HCT116 (cell line): ENCODE measurements around the gene FBXO21. TPM values are rescaled to one million over a fixed set of nuclear protein-coding genes. Genes with fewer than 3 reads are reported as not detected.

Source experiments
- ATAC-seq: fragments of 200-7000 bp; cut with Tn5 transposase; 2 replicates; pipeline ENCODE4 v1.9.1; 2020; ENCODE audit warnings: mild to moderate bottlenecking, moderate library complexity
- BruUV-seq: library from RNA; stranded (reverse); fragments of 400-500 nt; replicated peaks from 2 replicates; lab custom pipeline; 2021; lab: Mats Ljungman, UMichigan
- CTCF ChIA-PET: fragments of 300-600 bp; sonication (Branson Sonifier 250); formaldehyde crosslinking; loops from one replicate; lab custom pipeline; 2021; ENCODE audit warnings: antibody characterized with exemption; lab: Charles Lee
- POLR2A ChIA-PET: fragments of 300-600, 350-600 bp; sonication (Branson Sonifier 250); formaldehyde crosslinking; loops from one replicate; lab custom pipeline; 2021; ENCODE audit warnings: antibody characterized with exemption; lab: Charles Lee
- RAD21 ChIA-PET, 2 experiments: fragments of 300-600 bp; sonication (Branson Sonifier 250); formaldehyde crosslinking; loops; one replicate each; lab custom pipeline; 2023; ENCODE audit warnings: low total read pairs in 2 of 2; ENCODE audit not compliant: uncharacterized antibody in 2 of 2, unreplicated experiment in 2 of 2, low non-redundant PET in 1 of 2; lab: Charles Lee
- DNase-seq: peaks from one replicate; pipeline ENCODE4 v3.0.0-alpha.2; 2010; ENCODE audit warnings: low read depth, low spot score
- H2AFZ ChIP-seq: fragments of 200-600 bp; shearing (Covaris generic), sonication (generic); 2 replicates; pipeline ENCODE4 v1.6.1; 2017; ENCODE audit warnings: low read depth, mixed run types, mixed read lengths, antibody characterized with exemption, low read length; ENCODE audit not compliant: poor library complexity, severe bottlenecking
- H3K27ac ChIP-seq: 2 replicates; pipeline ENCODE4 v1.5.1; 2012; ENCODE audit warnings: low read depth, low read length
- H3K27me3 ChIP-seq: fragments of 200-600 bp; sonication (generic); 2 replicates; pipeline ENCODE4 v1.6.1; 2016; ENCODE audit warnings: mixed run types, low read length, mixed read lengths; ENCODE audit not compliant: insufficient read depth
- H3K36me3 ChIP-seq, 2 experiments: fragments of 200-500 bp in 1 of 2; fragments of 200-600 bp in 1 of 2; sonication (Bioruptor generic) in 1 of 2; sonication (generic) in 1 of 2; 2 replicates each; pipeline versions ENCODE4 v1.5.1 to v1.6.1; 2014 to 2016; ENCODE audit warnings: low read length in 2 of 2, inconsistent platforms in 1 of 2, mixed read lengths in 1 of 2, mixed run types in 1 of 2; ENCODE audit not compliant: insufficient read depth in 2 of 2, control insufficient read depth in 1 of 2
- H3K4me1 ChIP-seq, 2 experiments: fragments of 200-600 bp in 1 of 2; sonication (generic) in 1 of 2; 2 replicates each; pipeline versions ENCODE4 v1.5.1 to v1.6.1; 2012 to 2017; ENCODE audit warnings: low read length in 2 of 2, inconsistent platforms in 1 of 2, mild to moderate bottlenecking in 1 of 2, mixed read lengths in 1 of 2, mixed run types in 1 of 2, moderate library complexity in 1 of 2; ENCODE audit not compliant: insufficient read depth in 2 of 2, control insufficient read depth in 1 of 2
- H3K4me2 ChIP-seq: fragments of 200-600 bp; sonication (generic); 2 replicates; pipeline ENCODE4 v1.6.1; 2017; ENCODE audit warnings: mixed run types, low read length, mixed read lengths
- H3K4me3 ChIP-seq, 2 experiments: fragments of 200-600 bp in 1 of 2; sonication (generic) in 1 of 2; replicated peaks in 1 of 2; 2 replicates each; pipeline ENCODE4 v1.5.1; 2011 to 2016; ENCODE audit warnings: low read length in 2 of 2, control low read depth in 1 of 2, low read depth in 1 of 2, mild to moderate bottlenecking in 1 of 2, mixed read lengths in 1 of 2, mixed run types in 1 of 2
- H3K79me2 ChIP-seq: fragments of 200-600 bp; sonication (generic); 2 replicates; pipeline ENCODE4 v1.6.1; 2017; ENCODE audit warnings: mild to moderate bottlenecking, mixed run types, low read length, moderate library complexity, mixed read lengths; ENCODE audit not compliant: insufficient read depth
- H3K9ac ChIP-seq: fragments of 200-600 bp; sonication (generic); 2 replicates; pipeline ENCODE4 v1.6.1; 2016; ENCODE audit warnings: low read length, mixed read lengths
- H3K9me2 ChIP-seq: fragments of 200-600 bp; sonication (generic), shearing (Covaris generic); 2 replicates; pipeline ENCODE4 v1.6.1; 2017; ENCODE audit warnings: mixed run types, mild to moderate bottlenecking, moderate library complexity; ENCODE audit not compliant: insufficient read depth
- H3K9me3 ChIP-seq, 2 experiments: fragments of 200-500 bp in 1 of 2; fragments of 200-600 bp in 1 of 2; sonication (Bioruptor generic) in 1 of 2; sonication (generic) in 1 of 2; 2 replicates each; pipeline ENCODE4 v1.6.1; 2014 to 2017; ENCODE audit warnings: low read length in 2 of 2, mixed read lengths in 2 of 2, inconsistent platforms in 1 of 2, low read depth in 1 of 2, mild to moderate bottlenecking in 1 of 2, mixed run types in 1 of 2, moderate library complexity in 1 of 2; ENCODE audit not compliant: control insufficient read depth in 1 of 2, insufficient read depth in 1 of 2
- H4K20me1 ChIP-seq: fragments of 200-600 bp; sonication (generic), shearing (Covaris generic); 2 replicates; pipeline ENCODE4 v1.6.1; 2017; ENCODE audit warnings: mixed run types, mild to moderate bottlenecking, moderate library complexity; ENCODE audit not compliant: insufficient read depth
- ATF3 ChIP-seq: IDR thresholded peaks from 2 replicates; pipeline ENCODE4 v1.6.1; 2012
- EZH2 ChIP-seq: fragments of 200-600 bp; sonication (generic); IDR thresholded peaks from 2 replicates; pipeline ENCODE4 v1.6.1; 2017; ENCODE audit warnings: antibody characterized with exemption, mixed run types
- JUND ChIP-seq: IDR thresholded peaks from 2 replicates; pipeline ENCODE4 v1.6.1; 2012
- POLR2A ChIP-seq: IDR thresholded peaks from 2 replicates; pipeline ENCODE4 v1.7.0; 2011; ENCODE audit warnings: borderline replicate concordance; ENCODE audit not compliant: insufficient read depth, insufficient read length; ENCODE audit errors: extremely low read depth
- POLR2AphosphoS5 ChIP-seq: IDR thresholded peaks from 2 replicates; pipeline ENCODE4 v1.6.1; 2011; ENCODE audit warnings: mild to moderate bottlenecking, low read depth, low read length, moderate library complexity
- SRF ChIP-seq: IDR thresholded peaks from 2 replicates; pipeline ENCODE4 v1.6.1; 2012; ENCODE audit warnings: low read depth
- TCF7L2 ChIP-seq: IDR thresholded peaks from 2 replicates; pipeline ENCODE4 v1.7.0; 2011; ENCODE audit warnings: borderline replicate concordance, inconsistent platforms; ENCODE audit not compliant: insufficient read depth, insufficient read length; ENCODE audit errors: extremely low read depth
- YY1 ChIP-seq: IDR thresholded peaks from 2 replicates; pipeline ENCODE4 v1.6.1; 2011; ENCODE audit warnings: low read length, low read depth, moderate library complexity, mild to moderate bottlenecking; ENCODE audit not compliant: insufficient replicate concordance; ENCODE audit errors: extremely low read depth
- ZFX ChIP-seq: fragments of 450-650 bp; IDR thresholded peaks from 2 replicates; pipeline ENCODE4 v1.6.1; 2017
- ZNF274 ChIP-seq: fragments of 200-500 bp; sonication (Bioruptor generic); IDR thresholded peaks from 2 replicates; pipeline ENCODE4 v1.6.1; 2014; ENCODE audit warnings: mild to moderate bottlenecking, low read depth, low read length, inconsistent platforms
- intact Hi-C: fragments of 100-400 bp; cut with micrococcal nuclease; formaldehyde crosslinking; loops from 2 replicates; pipeline ENCODE4 v1.10.0; 2022
- total RNA-seq: library from RNA; stranded (reverse); gene quantifications from one replicate; pipeline ENCODE4 v1.2.1, GENCODE V29; 2021; ENCODE audit not compliant: unreplicated experiment
- TF ChIP-seq, protein P1 (sequence below): IDR thresholded peaks from 2 replicates; pipeline ENCODE4 v1.6.1; 2011; ENCODE audit warnings: mild to moderate bottlenecking, low read length, moderate library complexity; ENCODE audit not compliant: insufficient replicate concordance; ENCODE audit errors: extremely low read depth
- TF ChIP-seq, protein P2 (sequence below), 3 experiments: fragments of 200-600 bp in 1 of 3; sonication (generic) in 1 of 3; IDR thresholded peaks in 2 of 3; conservative IDR thresholded peaks in 1 of 3; 2 replicates each; pipeline ENCODE4 v1.5.1; 2012 to 2017; ENCODE audit warnings: low read depth in 2 of 3, low read length in 2 of 3, antibody characterized with exemption in 1 of 3, borderline replicate concordance in 1 of 3, control low read depth in 1 of 3, mild to moderate bottlenecking in 1 of 3, mixed read lengths in 1 of 3, mixed run types in 1 of 3, moderate library complexity in 1 of 3; ENCODE audit not compliant: insufficient read depth in 1 of 3

The FBXO21 gene
- total RNA-seq, 1 experiment from 2014 or later, result 45.5 TPM

DNA sequence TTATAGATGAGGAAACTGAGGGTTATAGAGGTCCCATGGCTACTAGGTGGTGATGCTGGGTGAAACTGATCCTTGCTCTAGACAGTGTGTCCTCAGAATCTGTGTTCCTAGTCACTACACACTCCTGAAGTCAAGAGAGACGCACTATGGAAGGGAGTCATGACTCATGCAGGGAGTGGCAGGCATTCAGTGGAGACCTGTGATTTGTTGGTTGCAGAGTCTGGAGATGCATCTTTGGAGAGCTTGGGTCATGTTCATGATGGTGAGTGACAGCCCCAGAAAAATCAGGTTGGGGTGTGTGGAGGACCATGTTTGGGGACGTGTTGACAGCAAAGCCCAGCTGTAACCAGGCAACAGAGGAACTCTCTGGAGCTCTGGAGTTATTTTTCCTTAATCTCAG is 38.0 kb upstream of the FBXO21 start (continued):
- TF ChIP-seq SRF (no peak), POLR2AphosphoS5 (no peak), YY1 (no peak), TCF7L2 (no peak), ZNF274 (no peak), POLR2A (no peak), EZH2 (no peak)
- TF ChIP-seq, protein P1, sequence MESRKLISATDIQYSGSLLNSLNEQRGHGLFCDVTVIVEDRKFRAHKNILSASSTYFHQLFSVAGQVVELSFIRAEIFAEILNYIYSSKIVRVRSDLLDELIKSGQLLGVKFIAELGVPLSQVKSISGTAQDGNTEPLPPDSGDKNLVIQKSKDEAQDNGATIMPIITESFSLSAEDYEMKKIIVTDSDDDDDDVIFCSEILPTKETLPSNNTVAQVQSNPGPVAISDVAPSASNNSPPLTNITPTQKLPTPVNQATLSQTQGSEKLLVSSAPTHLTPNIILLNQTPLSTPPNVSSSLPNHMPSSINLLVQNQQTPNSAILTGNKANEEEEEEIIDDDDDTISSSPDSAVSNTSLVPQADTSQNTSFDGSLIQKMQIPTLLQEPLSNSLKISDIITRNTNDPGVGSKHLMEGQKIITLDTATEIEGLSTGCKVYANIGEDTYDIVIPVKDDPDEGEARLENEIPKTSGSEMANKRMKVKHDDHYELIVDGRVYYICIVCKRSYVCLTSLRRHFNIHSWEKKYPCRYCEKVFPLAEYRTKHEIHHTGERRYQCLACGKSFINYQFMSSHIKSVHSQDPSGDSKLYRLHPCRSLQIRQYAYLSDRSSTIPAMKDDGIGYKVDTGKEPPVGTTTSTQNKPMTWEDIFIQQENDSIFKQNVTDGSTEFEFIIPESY, result no peak

DNA sequence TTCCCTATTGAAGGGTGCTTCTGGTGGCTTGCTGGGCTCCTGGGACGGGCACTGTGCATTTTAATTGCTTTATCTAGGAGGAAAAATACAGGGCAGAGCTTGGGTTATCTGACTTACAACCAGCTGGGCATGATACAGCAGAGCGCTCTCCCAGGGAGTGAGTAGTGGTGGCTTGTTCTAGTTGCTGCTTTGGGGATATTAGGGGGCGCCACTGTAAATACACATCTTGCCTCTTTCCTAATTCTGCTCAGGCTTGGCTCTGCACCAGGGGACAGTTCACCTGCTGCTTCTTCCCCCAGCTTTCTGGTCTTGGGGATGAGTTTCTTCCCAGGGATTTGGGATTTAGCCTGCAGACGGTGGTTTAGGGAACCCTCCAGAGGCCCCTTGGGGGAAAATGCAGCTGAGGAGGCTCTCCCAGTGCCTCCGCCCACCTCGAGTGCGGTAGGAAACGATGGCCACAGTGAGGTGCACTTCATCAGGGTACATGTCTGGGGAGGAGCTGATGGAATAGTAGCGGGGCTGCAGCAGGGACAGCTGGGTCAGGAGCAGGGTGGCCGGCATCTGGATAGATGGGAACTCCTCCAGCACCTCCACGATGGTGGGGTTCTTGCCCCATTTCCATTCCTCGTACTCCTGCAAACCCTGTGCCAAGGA is 36.9 kb upstream of the FBXO21 start:
- no peak overlapping the region for H3K4me3 ChIP-seq
- no peak for DNase-seq
- TF ChIP-seq, protein P2, sequence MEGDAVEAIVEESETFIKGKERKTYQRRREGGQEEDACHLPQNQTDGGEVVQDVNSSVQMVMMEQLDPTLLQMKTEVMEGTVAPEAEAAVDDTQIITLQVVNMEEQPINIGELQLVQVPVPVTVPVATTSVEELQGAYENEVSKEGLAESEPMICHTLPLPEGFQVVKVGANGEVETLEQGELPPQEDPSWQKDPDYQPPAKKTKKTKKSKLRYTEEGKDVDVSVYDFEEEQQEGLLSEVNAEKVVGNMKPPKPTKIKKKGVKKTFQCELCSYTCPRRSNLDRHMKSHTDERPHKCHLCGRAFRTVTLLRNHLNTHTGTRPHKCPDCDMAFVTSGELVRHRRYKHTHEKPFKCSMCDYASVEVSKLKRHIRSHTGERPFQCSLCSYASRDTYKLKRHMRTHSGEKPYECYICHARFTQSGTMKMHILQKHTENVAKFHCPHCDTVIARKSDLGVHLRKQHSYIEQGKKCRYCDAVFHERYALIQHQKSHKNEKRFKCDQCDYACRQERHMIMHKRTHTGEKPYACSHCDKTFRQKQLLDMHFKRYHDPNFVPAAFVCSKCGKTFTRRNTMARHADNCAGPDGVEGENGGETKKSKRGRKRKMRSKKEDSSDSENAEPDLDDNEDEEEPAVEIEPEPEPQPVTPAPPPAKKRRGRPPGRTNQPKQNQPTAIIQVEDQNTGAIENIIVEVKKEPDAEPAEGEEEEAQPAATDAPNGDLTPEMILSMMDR (IDR thresholded peaks at IDR 0.05 in 2 of 3, conservative IDR thresholded peaks at IDR 0.05 in 1 of 3; ENCODE audit: borderline replicate concordance in 1 of 3, insufficient read depth in 1 of 3, low read depth in 2 of 3, low read length in 2 of 3), result 0 out of 6 replicates have a peak, but pooled peaks of 1 of the 3 experiments have one; percentile 5
- TF ChIP-seq JUND, result no peak
- TF ChIP-seq POLR2AphosphoS5, result no peak
- no peak for TF ChIP-seq ATF3
- no peak for TF ChIP-seq ZFX
- TF ChIP-seq, all 23 proteins: peak for 1
- Histone ChIP-seq H3K27ac (no peak overlapping the region), H2AFZ (no peak overlapping the region), H3K9me2 (no peaks in the 10 kb centered on the region), H3K79me2 (no peaks in the 10 kb centered on the region), H3K36me3 (no peaks in the 10 kb centered on the region), H3K4me1 (peaks cover 2 to 8% of the 10 kb centered on the region in 2 experiments; a peak in 2 of 4 replicates), H3K4me2 (no peak overlapping the region), H3K9ac (no peak overlapping the region), H3K9me3 (no peaks in the 10 kb centered on the region), H4K20me1 (no peaks in the 10 kb centered on the region), H3K27me3 (no peaks in the 10 kb centered on the region)
- RAD21 ChIA-PET, result no interaction called here
- intact Hi-C loops, result no loop called here
- CTCF ChIA-PET, result interaction anchor here (0.8 to 2.1 kb wide), 2 partner anchors 9 to 34 kb away, joined by 3 to 5 read pairs; no protein-coding TSS in a partner anchor
- POLR2A ChIA-PET, result no interaction called here
- ATAC-seq, result peak; percentile 64
- no TSS peak for BruUV-seq
